ENCODE measurements around the gene ADORA3. TPM values are rescaled to one million over a fixed set of nuclear protein-coding genes. Genes with fewer than 3 reads are reported as not detected.

Gene ADORA3
- total and polyA plus RNA-seq, 10 of the 15 experiments (the other 5 are each of a cell fraction or from before 2014, with no cell fraction given) = 0.14 to 0.29 (median 0.18) TPM; not detected in 2

DNA sequence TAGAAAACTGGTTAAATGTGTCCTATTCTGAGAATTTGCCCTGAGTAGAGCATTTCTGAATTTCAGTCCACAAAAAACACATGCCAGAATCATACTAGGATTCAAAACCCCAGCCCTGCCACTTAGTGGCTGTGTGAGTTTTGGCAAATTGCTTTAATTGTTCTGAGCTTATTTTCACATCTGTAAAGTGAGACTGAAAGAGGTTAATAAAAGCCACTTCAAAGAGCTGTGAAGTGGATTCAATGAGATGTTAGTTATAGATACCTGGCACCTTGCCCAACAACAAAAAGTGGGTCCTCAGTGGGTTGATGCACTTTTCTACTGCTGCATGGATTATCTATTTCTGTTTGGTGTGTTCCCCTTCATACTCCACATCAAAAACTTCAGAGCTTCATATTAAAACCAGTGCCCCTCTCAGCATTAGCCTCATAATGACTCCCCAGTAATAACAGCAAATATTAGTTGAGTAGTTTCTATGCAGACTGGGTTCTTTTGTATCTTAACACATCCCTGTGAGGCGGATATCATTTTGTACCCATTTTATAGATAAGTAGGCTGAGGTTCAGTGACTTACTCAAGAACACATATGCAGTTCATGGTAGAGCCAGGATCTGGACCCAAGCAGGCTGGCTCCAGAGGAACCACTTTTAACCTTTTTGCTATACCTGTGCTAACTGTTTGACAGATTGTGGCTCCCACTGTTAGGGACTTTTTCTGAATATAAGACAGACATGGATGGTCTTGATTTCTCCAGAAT, 14.2 kb upstream of the ADORA3 start (continued):
- TF ChIP-seq, protein P1, sequence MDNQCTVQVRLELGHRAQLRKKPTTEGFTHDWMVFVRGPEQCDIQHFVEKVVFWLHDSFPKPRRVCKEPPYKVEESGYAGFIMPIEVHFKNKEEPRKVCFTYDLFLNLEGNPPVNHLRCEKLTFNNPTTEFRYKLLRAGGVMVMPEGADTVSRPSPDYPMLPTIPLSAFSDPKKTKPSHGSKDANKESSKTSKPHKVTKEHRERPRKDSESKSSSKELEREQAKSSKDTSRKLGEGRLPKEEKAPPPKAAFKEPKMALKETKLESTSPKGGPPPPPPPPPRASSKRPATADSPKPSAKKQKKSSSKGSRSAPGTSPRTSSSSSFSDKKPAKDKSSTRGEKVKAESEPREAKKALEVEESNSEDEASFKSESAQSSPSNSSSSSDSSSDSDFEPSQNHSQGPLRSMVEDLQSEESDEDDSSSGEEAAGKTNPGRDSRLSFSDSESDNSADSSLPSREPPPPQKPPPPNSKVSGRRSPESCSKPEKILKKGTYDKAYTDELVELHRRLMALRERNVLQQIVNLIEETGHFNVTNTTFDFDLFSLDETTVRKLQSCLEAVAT (IDR thresholded peaks at IDR 0.05) = peak; percentile 56; the same call in 1 of the 2 replicates
- TF ChIP-seq MYB (IDR thresholded peaks at IDR 0.05; ENCODE audit: borderline replicate concordance, low read depth, low read length) (no peak), NBN (IDR thresholded peaks at IDR 0.05) (peak; percentile 44; the same call in 1 of the 2 replicates), RAD21 (IDR thresholded peaks at IDR 0.05; ENCODE audit: insufficient read depth, low read depth, low read length) (no peak), POLR2A (IDR thresholded peaks at IDR 0.05; ENCODE audit: low read depth, low read length) (no peak), RUNX3 (IDR thresholded peaks at IDR 0.05; ENCODE audit: low read length) (peak; percentile 94), DPF2 (IDR thresholded peaks at IDR 0.05) (peak; percentile 24; the same call in 1 of the 2 replicates), BCLAF1 (IDR thresholded peaks at IDR 0.05) (no peak), TCF3 (IDR thresholded peaks at IDR 0.05; ENCODE audit: borderline replicate concordance, insufficient read depth, low read depth, low read length) (no peak), MTA2 (IDR thresholded peaks at IDR 0.05; ENCODE audit: low read depth) (peak; percentile 98)
